ENCODE data around the gene GPR17. TPM values are rescaled to one million over a fixed set of nuclear protein-coding genes. Genes with fewer than 3 reads are reported as not detected.

The GPR17 gene
- total RNA-seq, 4 donors from 2014 or later = 1.1 to 1.6 (median 1.2) TPM

GRCh38 chr2:127627740-127628571 lies 18.0 kb upstream of the GPR17 start:
- H3K4me1 ChIP-seq = peaks cover 0 to 19% (median 3%) of the 10 kb centered on the region in 4 donors
- TF ChIP-seq POLR2A (IDR thresholded peaks at IDR 0.05) (no peak), CTCF (IDR thresholded peaks at IDR 0.05) (no peak), EP300 (IDR thresholded peaks at IDR 0.05) (no peak)
- no peak overlapping the region for H3K4me3 ChIP-seq
- no peak overlapping the region for H3K27ac ChIP-seq
- no peak for DNase-seq (ENCODE audit: low spot score in 2 of 2)
- no peaks in the 10 kb centered on the region for H3K27me3 ChIP-seq
- no peaks in the 10 kb centered on the region for H3K36me3 ChIP-seq
- 86 to 87% methylated on average over 16 to 17 of the region's 18 CpGs for whole genome bisulfite sequencing, 2 donors
- H3K9me3 ChIP-seq = no peaks in the 10 kb centered on the region

DNA sequence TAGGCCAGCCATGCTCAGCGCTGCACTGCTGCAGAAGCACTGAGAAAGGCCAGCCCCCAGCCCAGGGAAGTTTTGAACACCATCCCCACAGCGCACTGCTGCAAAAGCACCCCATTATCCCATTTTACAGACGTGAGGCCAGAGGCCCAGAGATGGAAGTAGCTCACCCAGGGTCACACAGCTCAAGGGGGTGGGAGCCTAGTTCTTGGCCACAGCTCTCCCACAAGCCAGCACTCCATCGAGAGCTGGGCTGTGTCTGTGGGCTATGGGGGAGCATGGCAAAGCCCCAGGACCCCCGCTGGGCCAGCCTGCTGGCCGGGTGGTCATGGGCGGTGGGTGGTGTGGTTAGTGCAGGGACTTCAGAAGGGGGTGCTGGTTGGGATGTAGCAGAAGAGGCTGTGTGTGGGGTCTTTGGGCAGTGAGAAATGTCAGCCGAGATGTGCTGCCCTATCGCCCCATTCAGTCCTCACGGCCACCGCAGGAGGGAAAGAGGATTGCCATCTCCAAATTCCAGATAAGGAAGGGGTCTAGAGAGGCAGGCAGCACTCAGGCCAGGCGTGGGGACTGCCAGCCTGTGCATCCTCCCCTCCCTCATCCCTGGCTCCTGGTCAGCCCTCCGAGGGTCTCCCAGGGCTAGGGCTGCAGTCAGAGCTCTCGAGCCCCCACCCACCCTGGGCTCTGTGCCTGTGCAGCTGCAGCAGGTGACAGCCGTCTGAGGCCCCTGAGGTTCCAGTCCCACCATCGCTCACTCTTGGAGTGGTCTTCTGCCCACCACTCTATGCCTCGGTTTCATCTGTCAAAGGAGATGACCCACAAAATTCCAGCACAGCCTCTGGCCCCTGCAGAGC lies 17.0 kb upstream of the GPR17 start:
- Histone ChIP-seq H3K4me3 (no peak overlapping the region), H3K4me1 (peaks cover 0 to 30% (median 13%) of the 10 kb centered on the region in 4 donors)
- 84 to 86% methylated on average over 17 of the region's 17 CpGs for WGBS, 2 donors

GRCh38 chr2:127629637-127630036 lies 16.3 kb upstream of the GPR17 start:
- no peak for TF ChIP-seq CTCF (IDR thresholded peaks at IDR 0.05)
- no peak for TF ChIP-seq EP300 (IDR thresholded peaks at IDR 0.05)
- TF ChIP-seq POLR2A (IDR thresholded peaks at IDR 0.05) = no peak
- Histone ChIP-seq H3K9me3 (no peaks in the 10 kb centered on the region), H3K4me1 (peaks cover 0 to 36% (median 18%) of the 10 kb centered on the region in 4 donors), H3K27me3 (no peaks in the 10 kb centered on the region), H3K27ac (no peak overlapping the region), H3K4me3 (no peak overlapping the region), H3K36me3 (no peaks in the 10 kb centered on the region)
- WGBS, 2 donors = 75 to 79% methylated on average over 7 to 9 of the region's 9 CpGs
- DNase-seq (ENCODE audit: low spot score in 2 of 2) = no peak

More for the DNA sequence above, 17.0 kb upstream of the GPR17 start:
- Histone ChIP-seq H3K9me3 (no peaks in the 10 kb centered on the region), H3K36me3 (no peaks in the 10 kb centered on the region), H3K27me3 (no peaks in the 10 kb centered on the region), H3K27ac (no peak overlapping the region)
- TF ChIP-seq CTCF (IDR thresholded peaks at IDR 0.05) (no peak), EP300 (IDR thresholded peaks at IDR 0.05) (no peak), POLR2A (IDR thresholded peaks at IDR 0.05) (no peak)
- DNase-seq (ENCODE audit: low spot score in 2 of 2) = no peak

- Histone ChIP-seq H3K36me3 (no peaks in the 10 kb centered on the region), H3K27me3 (no peaks in the 10 kb centered on the region), H3K4me1 (peaks cover 0 to 37% (median 21%) of the 10 kb centered on the region in 4 donors), H3K9me3 (no peaks in the 10 kb centered on the region), H3K27ac (no peak overlapping the region), H3K4me3 (no peak overlapping the region)
- no peak for DNase-seq (ENCODE audit: low spot score in 2 of 2)
- no peak for TF ChIP-seq CTCF (IDR thresholded peaks at IDR 0.05)
- TF ChIP-seq POLR2A (IDR thresholded peaks at IDR 0.05) = no peak
- no peak for TF ChIP-seq EP300 (IDR thresholded peaks at IDR 0.05)
- 74 to 76% methylated on average over 8 to 10 of the region's 10 CpGs for WGBS, 2 donors
These were observed 15.7 kb upstream of the GPR17 start for GRCh38 chr2:127630096-127630863.
